Measurements from ENCODE around the gene PIEZO2. TPM values are rescaled to one million over a fixed set of nuclear protein-coding genes. Genes with fewer than 3 reads are reported as not detected.
"Not testable (repeated sequence)": the region's sequence is repeated elsewhere in the genome, so short reads cannot be mapped to it uniquely, and the experiment has no call there.

Gene PIEZO2
- total RNA-seq, 1 donor from 2014 or later = 50.1 TPM

GRCh38 chr18:11137400-11137799 lies 12.0 kb downstream of the PIEZO2 start:
- H3K4me1 Mint-ChIP-seq (ENCODE audit: low read depth, unreplicated experiment) = no peaks in the 10 kb centered on the region
- TF ChIP-seq, protein P1, sequence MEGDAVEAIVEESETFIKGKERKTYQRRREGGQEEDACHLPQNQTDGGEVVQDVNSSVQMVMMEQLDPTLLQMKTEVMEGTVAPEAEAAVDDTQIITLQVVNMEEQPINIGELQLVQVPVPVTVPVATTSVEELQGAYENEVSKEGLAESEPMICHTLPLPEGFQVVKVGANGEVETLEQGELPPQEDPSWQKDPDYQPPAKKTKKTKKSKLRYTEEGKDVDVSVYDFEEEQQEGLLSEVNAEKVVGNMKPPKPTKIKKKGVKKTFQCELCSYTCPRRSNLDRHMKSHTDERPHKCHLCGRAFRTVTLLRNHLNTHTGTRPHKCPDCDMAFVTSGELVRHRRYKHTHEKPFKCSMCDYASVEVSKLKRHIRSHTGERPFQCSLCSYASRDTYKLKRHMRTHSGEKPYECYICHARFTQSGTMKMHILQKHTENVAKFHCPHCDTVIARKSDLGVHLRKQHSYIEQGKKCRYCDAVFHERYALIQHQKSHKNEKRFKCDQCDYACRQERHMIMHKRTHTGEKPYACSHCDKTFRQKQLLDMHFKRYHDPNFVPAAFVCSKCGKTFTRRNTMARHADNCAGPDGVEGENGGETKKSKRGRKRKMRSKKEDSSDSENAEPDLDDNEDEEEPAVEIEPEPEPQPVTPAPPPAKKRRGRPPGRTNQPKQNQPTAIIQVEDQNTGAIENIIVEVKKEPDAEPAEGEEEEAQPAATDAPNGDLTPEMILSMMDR (IDR thresholded peaks at IDR 0.05; ENCODE audit: partially characterized antibody, unreplicated experiment) = no peak
- H3K27ac Mint-ChIP-seq (ENCODE audit: unreplicated experiment) = no peak overlapping the region
- peaks cover 2% of the 10 kb centered on the region for H3K27me3 Mint-ChIP-seq (ENCODE audit: unreplicated experiment)
- no peak overlapping the region for H3K4me3 Mint-ChIP-seq (ENCODE audit: unreplicated experiment)
- no peaks in the 10 kb centered on the region for H3K9me3 Mint-ChIP-seq (ENCODE audit: unreplicated experiment)
- no peak for DNase-seq
- no peaks in the 10 kb centered on the region for H3K36me3 Mint-ChIP-seq (ENCODE audit: unreplicated experiment)

DNA sequence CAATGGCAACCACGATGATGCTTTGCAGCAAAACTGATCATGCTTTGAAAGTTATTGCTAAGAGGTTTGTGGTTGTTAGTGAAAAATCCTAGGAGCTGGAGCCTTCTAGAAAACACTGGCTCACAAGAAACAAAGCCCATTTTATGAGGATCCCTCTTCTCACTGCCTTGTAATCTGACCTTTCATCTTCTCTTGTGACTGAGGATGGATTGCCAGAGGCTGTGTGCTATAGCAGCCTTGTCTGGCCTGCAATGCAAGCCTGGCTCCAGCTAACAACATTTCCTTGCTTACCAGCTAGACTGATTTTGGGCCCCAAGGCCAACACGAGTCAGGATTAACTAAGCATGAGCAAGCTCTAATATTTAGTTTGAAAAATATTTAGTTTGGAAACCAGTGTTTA lies 13.1 kb downstream of the PIEZO2 start:
- Mint-ChIP-seq H3K9me3 (ENCODE audit: unreplicated experiment) (no peaks in the 10 kb centered on the region), H3K4me3 (ENCODE audit: unreplicated experiment) (no peak overlapping the region), H3K27me3 (ENCODE audit: unreplicated experiment) (peaks cover 2% of the 10 kb centered on the region), H3K27ac (ENCODE audit: unreplicated experiment) (no peak overlapping the region), H3K36me3 (ENCODE audit: unreplicated experiment) (no peaks in the 10 kb centered on the region), H3K4me1 (ENCODE audit: low read depth, unreplicated experiment) (no peaks in the 10 kb centered on the region)
- no peak for DNase-seq
- TF ChIP-seq, protein P1 (IDR thresholded peaks at IDR 0.05; ENCODE audit: partially characterized antibody, unreplicated experiment) = no peak

GRCh38 chr18:11134940-11135339 lies 14.4 kb downstream of the PIEZO2 start:
- Mint-ChIP-seq H3K4me1 (ENCODE audit: low read depth, unreplicated experiment) (no peaks in the 10 kb centered on the region), H3K9me3 (ENCODE audit: unreplicated experiment) (no peaks in the 10 kb centered on the region), H3K36me3 (ENCODE audit: unreplicated experiment) (no peaks in the 10 kb centered on the region), H3K4me3 (ENCODE audit: unreplicated experiment) (no peak overlapping the region), H3K27me3 (ENCODE audit: unreplicated experiment) (peaks cover 2% of the 10 kb centered on the region), H3K27ac (ENCODE audit: unreplicated experiment) (no peak overlapping the region)
- no peak for DNase-seq
- TF ChIP-seq, protein P1 (IDR thresholded peaks at IDR 0.05; ENCODE audit: partially characterized antibody, unreplicated experiment) = no peak

DNA sequence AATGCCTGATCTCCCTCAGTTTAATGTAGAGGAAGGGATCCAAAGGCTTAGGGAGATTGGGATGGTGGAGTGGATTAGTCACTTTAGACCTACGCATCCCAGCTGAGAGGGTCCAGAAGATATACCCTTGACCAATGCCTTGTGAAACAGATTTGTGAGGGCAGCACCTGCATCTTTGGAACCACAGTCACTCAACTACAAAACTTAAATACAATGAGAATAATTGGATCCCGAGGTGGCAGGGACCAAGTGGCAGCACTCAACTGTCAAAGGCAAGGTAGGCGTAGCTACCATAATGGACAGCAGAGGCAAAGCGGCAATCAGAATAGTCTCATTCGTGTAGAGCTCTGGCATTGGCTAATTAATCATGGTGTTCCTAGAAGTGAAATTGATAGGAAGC lies 20.3 kb downstream of the PIEZO2 start:
- not testable (repeated sequence) for H3K9me3 Mint-ChIP-seq (ENCODE audit: unreplicated experiment); H3K4me3 Mint-ChIP-seq (ENCODE audit: unreplicated experiment); H3K27ac Mint-ChIP-seq (ENCODE audit: unreplicated experiment); H3K36me3 Mint-ChIP-seq (ENCODE audit: unreplicated experiment); DNase-seq; H3K4me1 Mint-ChIP-seq (ENCODE audit: low read depth, unreplicated experiment); H3K27me3 Mint-ChIP-seq (ENCODE audit: unreplicated experiment)

DNA sequence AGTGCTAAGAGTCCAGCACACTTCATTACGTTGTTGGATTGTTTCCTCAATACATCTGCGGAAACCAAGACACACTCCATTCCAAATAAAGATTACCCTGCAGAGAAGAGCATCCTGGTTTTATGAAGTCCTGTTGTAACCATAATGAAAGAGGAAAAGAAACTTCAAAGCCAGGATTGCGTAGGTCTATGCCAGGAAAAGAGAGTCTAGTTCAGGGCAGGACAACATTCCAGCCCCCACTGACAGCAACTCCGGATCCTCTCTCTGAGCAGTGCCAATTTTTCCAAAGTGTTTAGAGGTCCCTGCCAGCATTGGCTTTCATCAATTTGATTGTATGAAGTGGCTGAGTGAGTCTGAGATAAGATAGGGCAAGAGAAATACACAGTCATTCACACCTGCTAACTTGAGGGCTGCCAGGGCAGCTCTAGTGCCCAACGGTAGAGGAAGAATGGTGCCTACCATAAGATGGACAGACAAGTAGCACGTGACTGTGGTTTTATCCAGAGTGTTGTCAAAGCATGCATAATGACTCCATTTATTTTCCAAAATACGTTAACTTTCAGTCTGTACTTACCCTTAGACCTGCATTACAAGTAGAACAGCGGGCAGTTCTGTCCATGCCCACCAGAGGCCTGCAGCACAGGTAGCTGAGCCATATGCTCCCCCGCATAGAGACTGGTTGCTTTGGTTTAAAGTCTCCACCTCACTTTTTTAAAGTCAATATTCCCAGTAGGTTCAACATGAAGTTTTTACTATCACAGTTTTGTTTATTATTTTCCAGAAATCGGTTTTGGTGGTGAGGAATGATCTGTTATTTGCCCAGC lies 23.7 kb downstream of the PIEZO2 start:
- Mint-ChIP-seq H3K4me1 (ENCODE audit: low read depth, unreplicated experiment) (no peaks in the 10 kb centered on the region), H3K27me3 (ENCODE audit: unreplicated experiment) (no peaks in the 10 kb centered on the region), H3K36me3 (ENCODE audit: unreplicated experiment) (peaks cover 6% of the 10 kb centered on the region), H3K27ac (ENCODE audit: unreplicated experiment) (no peak overlapping the region), H3K9me3 (ENCODE audit: unreplicated experiment) (peaks cover 5% of the 10 kb centered on the region), H3K4me3 (ENCODE audit: unreplicated experiment) (no peak overlapping the region)
- TF ChIP-seq, protein P1 (IDR thresholded peaks at IDR 0.05; ENCODE audit: partially characterized antibody, unreplicated experiment) = no peak
- no peak for DNase-seq

Data from glutamatergic neuron (in vitro differentiated cells).